ENCODE data around the gene DACT1.

DACT1 gene

GRCh38 chr14:58656671-58657411 lies 19.1 kb downstream of the DACT1 start:
- no peak overlapping the region for H2AFZ ChIP-seq (ENCODE audit: low read length)

GRCh38 chr14:58659061-58659460 lies 21.3 kb downstream of the DACT1 start:
- TF ChIP-seq CTCF (IDR thresholded peaks at IDR 0.05; ENCODE audit: low read length): no peak
- TF ChIP-seq EZH2 (optimal IDR thresholded peaks at IDR 0.05; ENCODE audit: low read depth, low read length): no peak
- TF ChIP-seq EZH2phosphoT487 (IDR thresholded peaks at IDR 0.05; ENCODE audit: low read length): no peak
- Histone ChIP-seq H3K9me2 (replicated peaks; ENCODE audit: insufficient read depth, low read length) (no peaks in the 10 kb centered on the region), H4K20me1 (ENCODE audit: insufficient read depth, low read length) (no peaks in the 10 kb centered on the region)

More at GRCh38 chr14:58656671-58657411, 19.1 kb downstream of the DACT1 start:
- H3F3A ChIP-seq (ENCODE audit: insufficient read depth, low read length): no peaks in the 10 kb centered on the region
- no peaks in the 10 kb centered on the region for H3K4me1 ChIP-seq (ENCODE audit: low read length)
- H3K9me3 ChIP-seq (replicated peaks; ENCODE audit: insufficient read depth, low read length): no peaks in the 10 kb centered on the region
- no peaks in the 10 kb centered on the region for H4K20me1 ChIP-seq (ENCODE audit: insufficient read depth, low read length)
- H3K79me2 ChIP-seq (ENCODE audit: low read length): no peaks in the 10 kb centered on the region
- DNase-seq: no peak
- H3K36me3 ChIP-seq (replicated peaks; ENCODE audit: insufficient read depth, low read length): no peaks in the 10 kb centered on the region
- H3K27me3 ChIP-seq (replicated peaks; ENCODE audit: insufficient read depth, low read length): no peaks in the 10 kb centered on the region
- no peak overlapping the region for H3K27ac ChIP-seq (ENCODE audit: low read length)
- no peak overlapping the region for H3K9ac ChIP-seq (ENCODE audit: low read length)
- H3K4me2 ChIP-seq (ENCODE audit: low read depth, low read length): no peak overlapping the region
- TF ChIP-seq CTCF (IDR thresholded peaks at IDR 0.05; ENCODE audit: low read length) (no peak), EZH2 (optimal IDR thresholded peaks at IDR 0.05; ENCODE audit: low read depth, low read length) (no peak), EZH2phosphoT487 (IDR thresholded peaks at IDR 0.05; ENCODE audit: low read length) (no peak)
- no peak overlapping the region for H3K4me3 ChIP-seq (ENCODE audit: low read length)
- H3K9me2 ChIP-seq (replicated peaks; ENCODE audit: insufficient read depth, low read length): no peaks in the 10 kb centered on the region

GRCh38 chr14:58659846-58660245 lies 22.1 kb downstream of the DACT1 start:
- Histone ChIP-seq H4K20me1 (ENCODE audit: insufficient read depth, low read length) (no peaks in the 10 kb centered on the region), H2AFZ (ENCODE audit: low read length) (no peak overlapping the region), H3K4me1 (ENCODE audit: low read length) (no peaks in the 10 kb centered on the region), H3F3A (ENCODE audit: insufficient read depth, low read length) (no peaks in the 10 kb centered on the region), H3K79me2 (ENCODE audit: low read length) (no peaks in the 10 kb centered on the region), H3K9me2 (replicated peaks; ENCODE audit: insufficient read depth, low read length) (no peaks in the 10 kb centered on the region), H3K36me3 (replicated peaks; ENCODE audit: insufficient read depth, low read length) (no peaks in the 10 kb centered on the region), H3K4me2 (ENCODE audit: low read depth, low read length) (no peak overlapping the region), H3K9ac (ENCODE audit: low read length) (no peak overlapping the region), H3K27ac (ENCODE audit: low read length) (no peak overlapping the region), H3K9me3 (replicated peaks; ENCODE audit: insufficient read depth, low read length) (no peaks in the 10 kb centered on the region), H3K27me3 (replicated peaks; ENCODE audit: insufficient read depth, low read length) (no peaks in the 10 kb centered on the region), H3K4me3 (ENCODE audit: low read length) (no peak overlapping the region)
- no peak for TF ChIP-seq EZH2phosphoT487 (IDR thresholded peaks at IDR 0.05; ENCODE audit: low read length)
- TF ChIP-seq EZH2 (optimal IDR thresholded peaks at IDR 0.05; ENCODE audit: low read depth, low read length): no peak
- TF ChIP-seq CTCF (IDR thresholded peaks at IDR 0.05; ENCODE audit: low read length): no peak
- DNase-seq: no peak

More at GRCh38 chr14:58659061-58659460, 21.3 kb downstream of the DACT1 start:
- H3K4me1 ChIP-seq (ENCODE audit: low read length): no peaks in the 10 kb centered on the region
- no peaks in the 10 kb centered on the region for H3F3A ChIP-seq (ENCODE audit: insufficient read depth, low read length)
- no peaks in the 10 kb centered on the region for H3K9me3 ChIP-seq (replicated peaks; ENCODE audit: insufficient read depth, low read length)
- no peak for DNase-seq
- no peak overlapping the region for H3K4me3 ChIP-seq (ENCODE audit: low read length)
- no peaks in the 10 kb centered on the region for H3K27me3 ChIP-seq (replicated peaks; ENCODE audit: insufficient read depth, low read length)
- H3K4me2 ChIP-seq (ENCODE audit: low read depth, low read length): no peak overlapping the region
- H3K79me2 ChIP-seq (ENCODE audit: low read length): no peaks in the 10 kb centered on the region
- H2AFZ ChIP-seq (ENCODE audit: low read length): no peak overlapping the region
- H3K36me3 ChIP-seq (replicated peaks; ENCODE audit: insufficient read depth, low read length): no peaks in the 10 kb centered on the region
- H3K9ac ChIP-seq (ENCODE audit: low read length): no peak overlapping the region
- no peak overlapping the region for H3K27ac ChIP-seq (ENCODE audit: low read length)
